SK-N-SH treated with all-trans-retinoic acid at 6 μM for 48 hours (cell line): Measurements from ENCODE around the gene ATP9A.

Experiments used
- ATAC-seq: fragments of 200-7000 bp; cut with Tn5 transposase; 3 replicates; pipeline ENCODE4 v1.9.1; 2020; ENCODE audit warnings: mild to moderate bottlenecking, moderate library complexity
- ARNTL ChIP-seq: fragments of 450-650 bp; formaldehyde crosslinking; IDR thresholded peaks from 2 replicates; pipeline ENCODE4 v1.5.0; 2020; ENCODE audit warnings: low read depth, mild to moderate bottlenecking, moderate library complexity, borderline replicate concordance
- BACH2 ChIP-seq: fragments of 250-450 bp; sonication (Bioruptor Pico); IDR thresholded peaks from 2 replicates; pipeline ENCODE4 v1.9.0; 2021; ENCODE audit warnings: mild to moderate bottlenecking, borderline replicate concordance
- CSDC2 ChIP-seq: fragments of 250-450 bp; sonication (Bioruptor Pico); IDR thresholded peaks from 2 replicates; pipeline ENCODE4 v1.5.0; 2020; ENCODE audit warnings: mild to moderate bottlenecking, moderate library complexity
- ESRRG ChIP-seq: fragments of 250-450 bp; sonication (Bioruptor Pico); IDR thresholded peaks from 2 replicates; pipeline ENCODE4 v1.6.1; 2021; ENCODE audit warnings: mild to moderate bottlenecking
- GLIS3 ChIP-seq: fragments of 250-450 bp; sonication (Bioruptor Pico); IDR thresholded peaks from 2 replicates; pipeline ENCODE4 v1.5.0; 2020; ENCODE audit warnings: mild to moderate bottlenecking, moderate library complexity
- ISL1 ChIP-seq: fragments of 250-450 bp; sonication (Bioruptor Pico); IDR thresholded peaks from 2 replicates; pipeline ENCODE4 v2.1.2; 2022; ENCODE audit warnings: mild to moderate bottlenecking, moderate library complexity
- OSR1 ChIP-seq: fragments of 250-450 bp; sonication (Bioruptor Pico); IDR thresholded peaks from 2 replicates; pipeline ENCODE4 v1.8.0; 2022; ENCODE audit warnings: moderate library complexity, mild to moderate bottlenecking, inconsistent platforms
- PPARA ChIP-seq: fragments of 250-450 bp; sonication (Bioruptor Pico); IDR thresholded peaks from 2 replicates; pipeline ENCODE4 v1.5.0; 2020; ENCODE audit warnings: mild to moderate bottlenecking, borderline replicate concordance
- RARB ChIP-seq: fragments of 250-450 bp; sonication (Bioruptor Pico); IDR thresholded peaks from 2 replicates; pipeline ENCODE4 v1.8.0; 2021; ENCODE audit warnings: mild to moderate bottlenecking, moderate library complexity
- SNAI2 ChIP-seq: fragments of 250-450 bp; sonication (Bioruptor Pico); IDR thresholded peaks from 2 replicates; pipeline ENCODE4 v1.5.0; 2020; ENCODE audit warnings: mild to moderate bottlenecking, moderate library complexity
- TCF4 ChIP-seq: fragments of 250-450 bp; sonication (Bioruptor Pico); IDR thresholded peaks from 2 replicates; pipeline ENCODE4 v1.8.0; 2021; ENCODE audit warnings: mild to moderate bottlenecking, moderate library complexity, borderline replicate concordance
- TOX ChIP-seq: fragments of 250-450 bp; sonication (Bioruptor Pico); IDR thresholded peaks from 2 replicates; pipeline ENCODE4 v1.8.0; 2021; ENCODE audit warnings: mild to moderate bottlenecking, moderate library complexity, borderline replicate concordance
- ZC3H10 ChIP-seq: fragments of 250-450 bp; sonication (Bioruptor Pico); IDR thresholded peaks from 2 replicates; pipeline ENCODE4 v1.5.1; 2021; ENCODE audit warnings: mild to moderate bottlenecking, moderate library complexity
- ZFP3 ChIP-seq: fragments of 250-450 bp; sonication (Bioruptor Pico); IDR thresholded peaks from 2 replicates; pipeline ENCODE4 v1.5.0; 2020; ENCODE audit warnings: mild to moderate bottlenecking, moderate library complexity
- ZFP30 ChIP-seq: fragments of 450-650 bp; formaldehyde crosslinking; IDR thresholded peaks from 2 replicates; pipeline ENCODE4 v1.5.0; 2022; ENCODE audit warnings: mild to moderate bottlenecking, moderate library complexity
- ZNF565 ChIP-seq: fragments of 450-650 bp; formaldehyde crosslinking; conservative IDR thresholded peaks from 2 replicates; pipeline ENCODE4 v1.5.0; 2020; ENCODE audit warnings: low read depth, mild to moderate bottlenecking, moderate library complexity
- ZNF70 ChIP-seq: fragments of 450-650 bp; formaldehyde crosslinking; IDR thresholded peaks from 2 replicates; pipeline ENCODE4 v1.5.0; 2020; ENCODE audit warnings: mild to moderate bottlenecking, moderate library complexity
- ZNF8 ChIP-seq: fragments of 450-650 bp; formaldehyde crosslinking; IDR thresholded peaks from 2 replicates; pipeline ENCODE4 v1.5.0; 2020; ENCODE audit warnings: mild to moderate bottlenecking, moderate library complexity
- TF ChIP-seq, protein P1 (sequence below): fragments of 250-450 bp; sonication (Bioruptor Pico); IDR thresholded peaks from 2 replicates; pipeline ENCODE4 v1.8.0; 2020; ENCODE audit warnings: mild to moderate bottlenecking, moderate library complexity, borderline replicate concordance
- TF ChIP-seq, protein P2 (sequence below): fragments of 250-450 bp; sonication (Bioruptor Pico); IDR thresholded peaks from 2 replicates; pipeline ENCODE4 v1.5.1; 2021; ENCODE audit warnings: mild to moderate bottlenecking, moderate library complexity
- TF ChIP-seq, protein P3 (sequence below): fragments of 250-450 bp; sonication (Bioruptor Pico); IDR thresholded peaks from 2 replicates; pipeline ENCODE4 v1.8.0; 2021; ENCODE audit warnings: low read depth, mild to moderate bottlenecking, moderate library complexity, borderline replicate concordance

ATP9A gene

DNA sequence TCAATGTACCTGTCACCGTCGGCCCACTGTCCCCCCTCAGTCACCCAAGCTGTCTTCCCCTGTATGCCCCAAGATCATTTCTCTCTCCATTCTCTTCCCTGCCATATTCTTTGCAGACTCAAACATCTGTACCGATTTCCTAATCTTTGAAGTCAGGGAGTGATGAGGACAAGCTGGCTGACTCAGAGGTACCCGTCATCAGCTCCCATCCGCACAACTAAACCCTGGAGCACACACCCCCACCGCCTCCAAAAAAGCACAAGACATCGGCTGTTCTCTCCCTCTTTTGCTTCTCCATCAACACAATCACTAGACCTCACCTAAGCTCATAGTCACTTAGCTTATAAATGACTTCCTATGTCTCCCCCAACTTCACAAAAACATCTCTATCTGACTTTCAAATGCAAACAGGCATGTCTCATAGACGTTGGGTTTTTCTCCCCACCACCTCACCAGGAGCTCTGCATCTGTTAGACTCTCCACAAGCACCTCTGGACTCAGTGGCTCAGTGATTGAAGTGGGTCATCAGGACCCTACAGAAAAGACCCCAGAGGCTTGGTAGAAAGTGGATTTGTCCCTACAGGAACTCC is 214.2 kb downstream of the ATP9A start:
- TF ChIP-seq SNAI2 (CRISPR knock-in tag): no peak
- no peak for TF ChIP-seq OSR1 (CRISPR knock-in tag)
- TF ChIP-seq, protein P1, sequence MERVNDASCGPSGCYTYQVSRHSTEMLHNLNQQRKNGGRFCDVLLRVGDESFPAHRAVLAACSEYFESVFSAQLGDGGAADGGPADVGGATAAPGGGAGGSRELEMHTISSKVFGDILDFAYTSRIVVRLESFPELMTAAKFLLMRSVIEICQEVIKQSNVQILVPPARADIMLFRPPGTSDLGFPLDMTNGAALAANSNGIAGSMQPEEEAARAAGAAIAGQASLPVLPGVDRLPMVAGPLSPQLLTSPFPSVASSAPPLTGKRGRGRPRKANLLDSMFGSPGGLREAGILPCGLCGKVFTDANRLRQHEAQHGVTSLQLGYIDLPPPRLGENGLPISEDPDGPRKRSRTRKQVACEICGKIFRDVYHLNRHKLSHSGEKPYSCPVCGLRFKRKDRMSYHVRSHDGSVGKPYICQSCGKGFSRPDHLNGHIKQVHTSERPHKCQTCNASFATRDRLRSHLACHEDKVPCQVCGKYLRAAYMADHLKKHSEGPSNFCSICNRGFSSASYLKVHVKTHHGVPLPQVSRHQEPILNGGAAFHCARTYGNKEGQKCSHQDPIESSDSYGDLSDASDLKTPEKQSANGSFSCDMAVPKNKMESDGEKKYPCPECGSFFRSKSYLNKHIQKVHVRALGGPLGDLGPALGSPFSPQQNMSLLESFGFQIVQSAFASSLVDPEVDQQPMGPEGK (CRISPR knock-in tag): no peak
- no peak for TF ChIP-seq TCF4 (CRISPR knock-in tag)
- no peak for TF ChIP-seq ZNF565 (CRISPR knock-in tag)
- no peak for TF ChIP-seq ZC3H10 (CRISPR knock-in tag)
- no peak for TF ChIP-seq BACH2
- TF ChIP-seq CSDC2 (CRISPR knock-in tag): no peak
- no peak for TF ChIP-seq ZFP30 (CRISPR knock-in tag)
- no peak for TF ChIP-seq TOX
- TF ChIP-seq, protein P2, sequence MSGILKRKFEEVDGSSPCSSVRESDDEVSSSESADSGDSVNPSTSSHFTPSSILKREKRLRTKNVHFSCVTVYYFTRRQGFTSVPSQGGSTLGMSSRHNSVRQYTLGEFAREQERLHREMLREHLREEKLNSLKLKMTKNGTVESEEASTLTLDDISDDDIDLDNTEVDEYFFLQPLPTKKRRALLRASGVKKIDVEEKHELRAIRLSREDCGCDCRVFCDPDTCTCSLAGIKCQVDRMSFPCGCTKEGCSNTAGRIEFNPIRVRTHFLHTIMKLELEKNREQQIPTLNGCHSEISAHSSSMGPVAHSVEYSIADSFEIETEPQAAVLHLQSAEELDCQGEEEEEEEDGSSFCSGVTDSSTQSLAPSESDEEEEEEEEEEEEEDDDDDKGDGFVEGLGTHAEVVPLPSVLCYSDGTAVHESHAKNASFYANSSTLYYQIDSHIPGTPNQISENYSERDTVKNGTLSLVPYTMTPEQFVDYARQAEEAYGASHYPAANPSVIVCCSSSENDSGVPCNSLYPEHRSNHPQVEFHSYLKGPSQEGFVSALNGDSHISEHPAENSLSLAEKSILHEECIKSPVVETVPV (CRISPR knock-in tag): no peak
- no peak for TF ChIP-seq ESRRG
- TF ChIP-seq GLIS3 (CRISPR knock-in tag): no peak
- TF ChIP-seq ARNTL: no peak
- TF ChIP-seq ZNF70 (CRISPR knock-in tag): no peak
- TF ChIP-seq ZFP3: no peak
- TF ChIP-seq ISL1 (CRISPR knock-in tag): no peak
- no peak for TF ChIP-seq RARB (CRISPR knock-in tag)
- TF ChIP-seq, protein P3, sequence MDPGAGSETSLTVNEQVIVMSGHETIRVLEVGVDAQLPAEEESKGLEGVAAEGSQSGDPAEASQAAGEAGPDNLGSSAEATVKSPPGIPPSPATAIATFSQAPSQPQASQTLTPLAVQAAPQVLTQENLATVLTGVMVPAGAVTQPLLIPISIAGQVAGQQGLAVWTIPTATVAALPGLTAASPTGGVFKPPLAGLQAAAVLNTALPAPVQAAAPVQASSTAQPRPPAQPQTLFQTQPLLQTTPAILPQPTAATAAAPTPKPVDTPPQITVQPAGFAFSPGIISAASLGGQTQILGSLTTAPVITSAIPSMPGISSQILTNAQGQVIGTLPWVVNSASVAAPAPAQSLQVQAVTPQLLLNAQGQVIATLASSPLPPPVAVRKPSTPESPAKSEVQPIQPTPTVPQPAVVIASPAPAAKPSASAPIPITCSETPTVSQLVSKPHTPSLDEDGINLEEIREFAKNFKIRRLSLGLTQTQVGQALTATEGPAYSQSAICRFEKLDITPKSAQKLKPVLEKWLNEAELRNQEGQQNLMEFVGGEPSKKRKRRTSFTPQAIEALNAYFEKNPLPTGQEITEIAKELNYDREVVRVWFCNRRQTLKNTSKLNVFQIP (CRISPR knock-in tag): no peak
- no peak for TF ChIP-seq ZNF8 (CRISPR knock-in tag)
- peak; percentile 2; the same call in 2 of the 3 replicates for ATAC-seq

DNA sequence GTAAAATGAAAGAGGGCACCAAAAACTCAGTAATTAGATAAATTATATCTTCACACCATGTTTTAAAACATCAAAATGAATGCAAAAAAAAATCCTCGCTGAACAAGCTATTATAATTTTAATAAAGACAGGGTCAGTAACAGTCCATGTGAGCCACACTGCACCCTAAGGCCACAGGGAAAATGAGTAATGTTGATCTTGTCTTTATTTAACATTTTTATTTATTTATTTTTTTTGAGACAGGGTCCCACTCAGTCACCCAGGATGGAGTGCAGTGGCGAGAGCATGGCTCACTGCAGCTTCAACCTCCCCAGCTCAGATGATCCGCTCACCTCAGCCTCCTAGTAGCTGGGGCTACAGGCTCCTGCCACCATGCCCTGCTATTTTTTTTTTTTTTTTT is 217.0 kb downstream of the ATP9A start:
- TF ChIP-seq OSR1 (CRISPR knock-in tag) (no peak), PPARA (CRISPR knock-in tag) (no peak), ZNF8 (CRISPR knock-in tag) (no peak), ESRRG (no peak), ZNF70 (CRISPR knock-in tag) (no peak), ZC3H10 (CRISPR knock-in tag) (no peak), ARNTL (no peak), ZNF565 (CRISPR knock-in tag) (no peak), ZFP3 (no peak)
- TF ChIP-seq, protein P2 (CRISPR knock-in tag): no peak
- ATAC-seq: no peak

DNA sequence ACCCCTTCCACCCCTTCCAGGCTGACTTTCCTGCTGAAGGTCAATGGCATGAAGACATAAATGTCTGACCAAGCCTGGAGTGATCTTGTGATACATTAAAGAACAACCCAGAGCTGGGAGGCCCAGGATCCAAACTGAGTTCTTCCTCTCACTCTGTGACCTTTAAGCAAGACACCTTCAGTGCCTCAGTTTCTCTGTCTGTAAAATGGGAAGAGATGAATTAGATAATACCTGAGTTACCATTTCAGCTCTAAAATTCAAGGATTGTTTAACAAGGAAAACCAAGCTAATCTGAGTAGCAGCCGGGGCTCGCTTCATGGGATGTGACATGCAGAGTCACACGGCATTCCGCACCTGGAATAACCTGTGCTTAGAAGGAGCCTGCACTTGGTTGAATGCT is 218.7 kb downstream of the ATP9A start:
- ATAC-seq: no peak
- TF ChIP-seq ZFP30 (CRISPR knock-in tag) (no peak), ESRRG (no peak), ZNF565 (CRISPR knock-in tag) (no peak), ZFP3 (no peak)
- TF ChIP-seq, protein P2 (CRISPR knock-in tag): no peak

DNA sequence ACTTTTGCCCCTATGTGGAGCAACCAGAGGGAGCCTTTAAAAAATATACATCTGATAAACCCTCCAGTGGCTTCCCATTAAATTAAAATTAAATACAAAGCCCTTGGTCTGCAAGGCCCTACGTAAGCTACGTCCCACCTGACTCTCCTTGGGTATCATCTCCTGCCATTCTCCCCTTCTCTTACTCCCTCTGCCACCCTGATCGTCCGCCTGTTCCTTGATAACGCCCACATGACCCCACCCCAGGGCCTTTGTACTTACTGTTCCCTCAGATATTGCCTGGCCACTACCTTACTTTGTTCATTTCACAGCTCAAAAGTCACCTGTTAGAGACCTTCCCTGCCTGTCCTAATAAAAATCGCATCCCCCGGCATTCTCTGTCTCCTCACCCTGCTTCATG is 220.2 kb downstream of the ATP9A start:
- TF ChIP-seq PPARA (CRISPR knock-in tag) (no peak), ZC3H10 (CRISPR knock-in tag) (no peak), ZNF8 (CRISPR knock-in tag) (no peak), ZFP3 (no peak), ZNF565 (CRISPR knock-in tag) (no peak), ISL1 (CRISPR knock-in tag) (no peak), OSR1 (CRISPR knock-in tag) (no peak), ZFP30 (CRISPR knock-in tag) (no peak), ESRRG (no peak), BACH2 (no peak)
- TF ChIP-seq, protein P1 (CRISPR knock-in tag): no peak
- TF ChIP-seq, protein P3 (CRISPR knock-in tag): no peak
- TF ChIP-seq, protein P2 (CRISPR knock-in tag): no peak
- TF ChIP-seq, all 23 proteins: peak for 0
- ATAC-seq: no peak
